Measurements from ENCODE around the gene FOXE1.

Gene FOXE1

DNA sequence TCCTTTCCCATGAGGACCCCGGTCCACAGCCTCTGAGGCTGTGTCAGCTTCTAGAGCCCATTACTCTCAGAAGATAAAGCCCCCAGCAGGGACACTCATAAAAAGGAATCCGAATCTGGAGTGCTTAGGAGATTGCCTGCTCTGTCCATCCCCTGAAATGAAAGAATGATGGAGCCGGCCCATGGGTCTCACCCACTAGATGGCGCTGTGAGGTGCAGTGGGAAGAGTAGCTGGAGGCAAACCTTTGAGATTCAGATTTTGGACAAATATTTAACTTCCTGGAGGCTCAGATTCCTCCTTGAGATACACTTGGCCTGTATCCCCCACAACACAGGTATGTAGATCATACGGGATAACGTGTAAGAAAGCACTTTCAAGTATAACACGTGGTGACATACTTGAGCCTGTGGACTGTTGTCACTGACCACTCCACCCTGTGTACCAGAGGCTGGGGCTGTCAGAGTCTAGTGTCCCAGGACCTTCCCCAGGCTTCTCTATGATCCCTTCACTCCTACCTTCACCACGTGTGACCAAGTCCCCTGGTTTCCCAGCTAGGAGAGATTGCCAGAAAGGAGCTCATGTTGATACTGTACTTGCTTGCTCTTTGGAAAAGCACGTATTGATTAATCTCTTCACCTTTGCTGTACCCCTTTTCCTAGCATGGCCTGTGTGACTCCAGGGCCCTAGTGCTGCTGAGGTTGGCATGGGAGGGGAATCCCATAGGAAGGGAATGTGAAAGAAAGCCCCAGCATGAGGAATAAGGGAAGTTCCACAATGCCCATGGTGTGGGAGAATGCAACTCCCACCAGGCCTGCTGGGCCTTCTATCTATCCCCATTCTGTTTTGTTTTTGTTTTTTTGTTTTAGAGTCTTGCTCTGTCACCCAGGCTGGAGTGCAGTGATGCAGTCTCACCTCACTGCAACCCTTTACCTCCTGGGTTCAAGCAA, 37.2 kb downstream of the FOXE1 start:
- no peak for DNase-seq (ENCODE audit: low read depth, low spot score)
- no peaks in the 10 kb centered on the region for H3K36me3 ChIP-seq (ENCODE audit: insufficient read depth, low read length)
- no peak overlapping the region for H3K27ac ChIP-seq
- no peak overlapping the region for H3K9ac ChIP-seq (ENCODE audit: insufficient read length)
- no peaks in the 10 kb centered on the region for H3K9me3 ChIP-seq (ENCODE audit: low read depth, low read length)
- no peak for TF ChIP-seq EZH2 (IDR thresholded peaks at IDR 0.05)
- TF ChIP-seq FOXP2 (optimal IDR thresholded peaks at IDR 0.05; ENCODE audit: control extremely low read depth, extremely low read length, insufficient read depth), result no peak
- no peak for TF ChIP-seq POLR2AphosphoS5 (IDR thresholded peaks at IDR 0.05; ENCODE audit: borderline replicate concordance, low read depth, low read length)
- no peak overlapping the region for H3K4me3 ChIP-seq

- no peak overlapping the region for H3K27ac ChIP-seq
- H3K36me3 ChIP-seq (ENCODE audit: insufficient read depth, low read length), result no peaks in the 10 kb centered on the region
- H3K4me3 ChIP-seq, result no peak overlapping the region
- H3K9ac ChIP-seq (ENCODE audit: insufficient read length), result no peak overlapping the region
- no peak for DNase-seq (ENCODE audit: low read depth, low spot score)
- H3K9me3 ChIP-seq (ENCODE audit: low read depth, low read length), result no peaks in the 10 kb centered on the region
- no peak for TF ChIP-seq EZH2 (IDR thresholded peaks at IDR 0.05)
- no peak for TF ChIP-seq FOXP2 (optimal IDR thresholded peaks at IDR 0.05; ENCODE audit: control extremely low read depth, extremely low read length, insufficient read depth)
- TF ChIP-seq POLR2AphosphoS5 (IDR thresholded peaks at IDR 0.05; ENCODE audit: borderline replicate concordance, low read depth, low read length), result no peak
Observed at GRCh38 chr9:97891736-97892135, 38.7 kb downstream of the FOXE1 start.

DNA sequence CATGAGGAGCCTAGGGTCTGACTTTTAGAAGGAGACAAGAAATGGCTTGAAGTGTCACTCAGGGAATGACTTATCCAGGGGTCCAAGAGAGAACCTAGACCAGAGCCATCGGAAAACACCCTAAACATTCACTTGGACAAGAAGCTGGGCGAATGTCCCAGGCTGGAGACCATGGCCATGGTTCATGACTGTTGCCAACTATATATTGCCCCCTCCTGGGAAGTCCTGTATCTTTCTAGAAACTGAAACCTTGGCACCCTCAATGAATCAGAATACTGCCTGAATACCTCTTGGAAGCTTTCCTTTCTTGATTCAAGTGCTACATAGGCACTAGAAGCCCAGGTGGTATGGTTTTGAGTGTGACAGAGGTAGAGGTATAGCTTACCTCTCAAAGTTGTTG, 39.4 kb downstream of the FOXE1 start:
- no peak for TF ChIP-seq FOXP2 (optimal IDR thresholded peaks at IDR 0.05; ENCODE audit: control extremely low read depth, extremely low read length, insufficient read depth)
- no peak for TF ChIP-seq POLR2AphosphoS5 (IDR thresholded peaks at IDR 0.05; ENCODE audit: borderline replicate concordance, low read depth, low read length)
- no peak for TF ChIP-seq EZH2 (IDR thresholded peaks at IDR 0.05)
- no peaks in the 10 kb centered on the region for H3K36me3 ChIP-seq (ENCODE audit: insufficient read depth, low read length)
- H3K9ac ChIP-seq (ENCODE audit: insufficient read length), result no peak overlapping the region
- no peak overlapping the region for H3K4me3 ChIP-seq
- H3K27ac ChIP-seq, result no peak overlapping the region
- no peaks in the 10 kb centered on the region for H3K9me3 ChIP-seq (ENCODE audit: low read depth, low read length)
- DNase-seq (ENCODE audit: low read depth, low spot score), result no peak

- H3K27ac ChIP-seq, result no peak overlapping the region
- H3K9ac ChIP-seq (ENCODE audit: insufficient read length), result no peak overlapping the region
- H3K4me3 ChIP-seq, result no peak overlapping the region
- no peaks in the 10 kb centered on the region for H3K9me3 ChIP-seq (ENCODE audit: low read depth, low read length)
- no peaks in the 10 kb centered on the region for H3K36me3 ChIP-seq (ENCODE audit: insufficient read depth, low read length)
- TF ChIP-seq FOXP2 (optimal IDR thresholded peaks at IDR 0.05; ENCODE audit: control extremely low read depth, extremely low read length, insufficient read depth) (no peak), EZH2 (IDR thresholded peaks at IDR 0.05) (no peak), POLR2AphosphoS5 (IDR thresholded peaks at IDR 0.05; ENCODE audit: borderline replicate concordance, low read depth, low read length) (no peak)
- DNase-seq (ENCODE audit: low read depth, low spot score), result no peak
Observed at GRCh38 chr9:97895211-97895610, 42.2 kb downstream of the FOXE1 start.

- DNase-seq (ENCODE audit: low read depth, low spot score), result no peak
- Histone ChIP-seq H3K4me3 (no peak overlapping the region), H3K9ac (ENCODE audit: insufficient read length) (no peak overlapping the region), H3K36me3 (ENCODE audit: insufficient read depth, low read length) (no peaks in the 10 kb centered on the region), H3K9me3 (ENCODE audit: low read depth, low read length) (no peaks in the 10 kb centered on the region), H3K27ac (no peak overlapping the region)
- TF ChIP-seq FOXP2 (optimal IDR thresholded peaks at IDR 0.05; ENCODE audit: control extremely low read depth, extremely low read length, insufficient read depth) (no peak), POLR2AphosphoS5 (IDR thresholded peaks at IDR 0.05; ENCODE audit: borderline replicate concordance, low read depth, low read length) (no peak), EZH2 (IDR thresholded peaks at IDR 0.05) (no peak)
Observed at GRCh38 chr9:97895695-97896332, 42.8 kb downstream of the FOXE1 start.

GRCh38 chr9:97900103-97900737, 47.2 kb downstream of the FOXE1 start:
- DNase-seq (ENCODE audit: low read depth, low spot score), result no peak
- Histone ChIP-seq H3K9ac (ENCODE audit: insufficient read length) (no peak overlapping the region), H3K4me3 (no peak overlapping the region), H3K27ac (no peak overlapping the region), H3K36me3 (ENCODE audit: insufficient read depth, low read length) (peaks cover 3% of the 10 kb centered on the region; the same call in 1 of the 2 replicates), H3K9me3 (ENCODE audit: low read depth, low read length) (no peaks in the 10 kb centered on the region)
- TF ChIP-seq EZH2 (IDR thresholded peaks at IDR 0.05), result no peak
- TF ChIP-seq FOXP2 (optimal IDR thresholded peaks at IDR 0.05; ENCODE audit: control extremely low read depth, extremely low read length, insufficient read depth), result no peak
- no peak for TF ChIP-seq POLR2AphosphoS5 (IDR thresholded peaks at IDR 0.05; ENCODE audit: borderline replicate concordance, low read depth, low read length)

DNA sequence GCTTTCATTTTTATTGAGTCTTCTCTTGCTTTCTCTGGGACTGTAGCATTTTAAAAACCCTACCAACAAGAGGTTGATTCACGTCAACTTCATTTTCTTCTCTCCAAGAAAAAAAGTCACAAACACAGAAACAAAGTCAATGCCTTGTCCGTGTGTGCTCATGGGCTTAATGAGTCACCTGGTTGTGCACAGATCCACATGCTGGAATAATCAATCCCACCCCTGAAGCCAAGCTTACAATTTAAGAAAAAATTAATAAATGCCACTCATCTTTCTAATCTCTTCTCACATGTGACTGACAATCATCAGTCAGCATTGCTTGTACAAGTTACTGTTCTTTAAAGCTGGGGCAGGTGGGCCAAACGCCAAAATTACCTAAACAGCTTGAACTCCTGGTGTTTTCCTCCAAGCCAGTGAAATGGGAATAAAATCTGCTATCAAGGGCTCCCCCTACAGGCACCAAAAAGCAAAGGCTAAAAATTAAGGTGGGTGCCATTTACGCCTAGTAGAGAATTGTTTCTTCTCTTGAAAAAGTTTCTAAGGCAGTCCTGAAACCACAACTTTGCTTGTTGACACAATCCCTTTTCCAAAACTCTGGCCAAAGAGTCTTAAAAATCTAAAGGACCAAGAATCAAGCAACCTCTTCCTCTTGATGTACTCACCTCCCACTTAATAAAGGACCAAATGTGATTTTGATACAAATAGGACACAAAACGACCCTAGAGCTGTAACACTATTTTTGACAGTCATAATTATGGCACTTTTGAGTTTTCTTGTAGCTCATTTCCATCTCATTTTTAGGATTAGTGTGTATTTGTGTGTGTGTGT, 47.9 kb downstream of the FOXE1 start:
- H3K36me3 ChIP-seq (ENCODE audit: insufficient read depth, low read length), result peaks cover 3% of the 10 kb centered on the region; the same call in 1 of the 2 replicates
- no peak overlapping the region for H3K4me3 ChIP-seq
- TF ChIP-seq EZH2 (IDR thresholded peaks at IDR 0.05), result no peak
- DNase-seq (ENCODE audit: low read depth, low spot score), result no peak
- no peak overlapping the region for H3K27ac ChIP-seq
- no peaks in the 10 kb centered on the region for H3K9me3 ChIP-seq (ENCODE audit: low read depth, low read length)
- H3K9ac ChIP-seq (ENCODE audit: insufficient read length), result no peak overlapping the region
